Mammary epithelial cell (primary cell): Measurements from ENCODE around the gene KRCC1.

ENCODE experiments used
- EZH2 ChIP-seq: IDR thresholded peaks from 2 replicates; pipeline ENCODE4 v1.6.1; 2012; ENCODE audit warnings: low read length, inconsistent platforms, borderline replicate concordance
- TF ChIP-seq, protein P1 (sequence below), 2 donors: IDR thresholded peaks in 1 of 2; conservative IDR thresholded peaks in 1 of 2; 2 replicates each; pipeline ENCODE4 v1.5.1; 2011 to 2012; ENCODE audit warnings: inconsistent platforms in 2 of 2, low read length in 2 of 2, mild to moderate bottlenecking in 2 of 2, control low read depth in 1 of 2, low read depth in 1 of 2; ENCODE audit not compliant: insufficient read depth in 1 of 2; ENCODE audit errors: extremely low read depth in 1 of 2

DNA sequence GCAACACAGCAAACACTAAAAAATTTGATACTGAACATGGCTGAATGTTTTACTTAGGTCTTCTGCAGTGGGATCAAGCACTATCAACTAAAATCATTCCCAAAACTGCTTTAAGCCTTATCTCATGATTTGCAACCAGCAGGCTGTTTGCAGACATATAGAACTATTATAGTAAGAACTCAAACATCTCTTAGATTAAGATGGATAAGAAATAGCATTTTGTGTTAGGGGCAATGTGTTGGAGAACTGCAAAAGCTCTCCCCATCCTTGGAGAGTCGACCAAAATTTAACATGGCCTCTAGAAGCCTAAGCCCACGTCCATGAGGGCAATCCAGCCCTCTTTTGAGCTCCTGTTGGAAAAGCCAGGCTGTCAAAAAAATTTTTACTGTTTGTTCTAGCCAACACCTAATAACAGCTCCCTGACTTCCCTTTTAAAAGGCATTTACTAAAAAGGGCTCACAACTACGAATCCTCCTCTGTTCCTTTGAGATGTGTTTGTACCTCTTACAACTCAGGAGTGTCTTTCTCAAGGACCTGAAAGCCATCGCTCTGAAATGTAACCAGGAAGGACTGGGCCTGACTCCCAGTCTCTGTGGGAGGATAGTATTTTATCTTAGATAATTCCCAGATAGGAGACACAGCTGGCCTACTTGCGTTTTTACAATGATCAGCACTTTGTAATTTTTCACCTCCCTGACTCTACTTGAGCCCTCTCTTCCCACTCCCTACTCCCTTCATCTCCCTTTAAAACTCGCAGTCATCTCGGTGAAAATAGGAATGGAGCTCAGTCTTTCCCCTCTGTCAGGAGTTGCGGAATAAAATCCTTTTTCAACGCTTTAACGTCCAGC lies 1.4 kb downstream of the KRCC1 start:
- TF ChIP-seq EZH2, result no peak
- TF ChIP-seq, protein P1, sequence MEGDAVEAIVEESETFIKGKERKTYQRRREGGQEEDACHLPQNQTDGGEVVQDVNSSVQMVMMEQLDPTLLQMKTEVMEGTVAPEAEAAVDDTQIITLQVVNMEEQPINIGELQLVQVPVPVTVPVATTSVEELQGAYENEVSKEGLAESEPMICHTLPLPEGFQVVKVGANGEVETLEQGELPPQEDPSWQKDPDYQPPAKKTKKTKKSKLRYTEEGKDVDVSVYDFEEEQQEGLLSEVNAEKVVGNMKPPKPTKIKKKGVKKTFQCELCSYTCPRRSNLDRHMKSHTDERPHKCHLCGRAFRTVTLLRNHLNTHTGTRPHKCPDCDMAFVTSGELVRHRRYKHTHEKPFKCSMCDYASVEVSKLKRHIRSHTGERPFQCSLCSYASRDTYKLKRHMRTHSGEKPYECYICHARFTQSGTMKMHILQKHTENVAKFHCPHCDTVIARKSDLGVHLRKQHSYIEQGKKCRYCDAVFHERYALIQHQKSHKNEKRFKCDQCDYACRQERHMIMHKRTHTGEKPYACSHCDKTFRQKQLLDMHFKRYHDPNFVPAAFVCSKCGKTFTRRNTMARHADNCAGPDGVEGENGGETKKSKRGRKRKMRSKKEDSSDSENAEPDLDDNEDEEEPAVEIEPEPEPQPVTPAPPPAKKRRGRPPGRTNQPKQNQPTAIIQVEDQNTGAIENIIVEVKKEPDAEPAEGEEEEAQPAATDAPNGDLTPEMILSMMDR (conservative IDR thresholded peaks at IDR 0.05 in 1 of 2, IDR thresholded peaks at IDR 0.05 in 1 of 2; ENCODE audit: extremely low read depth in 1 of 2, insufficient read depth in 1 of 2, low read depth in 1 of 2, low read length in 2 of 2), result no peak
